Lung (tissue), 12 donors: ENCODE data around the gene TTLL7. TPM values are rescaled to one million over a fixed set of nuclear protein-coding genes. Genes with fewer than 3 reads are reported as not detected.

ENCODE experiments used
- ATAC-seq: fragments of 200-7000 bp; cut with Tn5 transposase; one replicate; pipeline ENCODE4 v1.9.1; 2020; ENCODE audit warnings: moderate number of reproducible peaks; ENCODE audit not compliant: insufficient read depth, low FRiP score
- DNase-seq, 3 donors: peaks; one replicate each; pipeline ENCODE4 v3.0.0-alpha.2; 2013 to 2017
- H3K27ac ChIP-seq, 2 donors: one replicate each; pipeline ENCODE4 v1.5.1; 2013; ENCODE audit warnings: mild to moderate bottlenecking in 2 of 2, moderate library complexity in 2 of 2, control low read depth in 1 of 2, inconsistent platforms in 1 of 2, low read depth in 1 of 2, low read length in 1 of 2
- H3K27me3 ChIP-seq, 3 donors: one replicate each; pipeline ENCODE4 v1.5.1; 2013; ENCODE audit warnings: low read length in 2 of 3; ENCODE audit not compliant: control insufficient read depth in 3 of 3, insufficient read depth in 3 of 3
- H3K36me3 ChIP-seq, 4 donors: one replicate each; pipeline ENCODE4 v1.5.1; 2013; ENCODE audit warnings: low read length in 4 of 4, mild to moderate bottlenecking in 1 of 4, moderate library complexity in 1 of 4; ENCODE audit not compliant: control insufficient read depth in 4 of 4, insufficient read depth in 4 of 4
- H3K4me1 ChIP-seq, 5 donors: one replicate each; pipeline ENCODE4 v1.5.1; 2013; ENCODE audit warnings: low read length in 5 of 5, mild to moderate bottlenecking in 2 of 5, moderate library complexity in 1 of 5; ENCODE audit not compliant: control insufficient read depth in 5 of 5, insufficient read depth in 5 of 5
- H3K4me3 ChIP-seq: one replicate; pipeline ENCODE4 v1.5.1; 2013; ENCODE audit warnings: mild to moderate bottlenecking, control low read depth, moderate library complexity
- H3K9ac ChIP-seq, 2 donors: one replicate each; pipeline ENCODE4 v1.5.1; 2013; ENCODE audit warnings: low read length in 2 of 2, control low read depth in 1 of 2; ENCODE audit not compliant: insufficient read depth in 1 of 2
- H3K9me3 ChIP-seq, 4 donors: one replicate each; pipeline ENCODE4 v1.5.1; 2013; ENCODE audit warnings: low read length in 3 of 4, mild to moderate bottlenecking in 1 of 4, moderate library complexity in 1 of 4; ENCODE audit not compliant: control insufficient read depth in 4 of 4, insufficient read depth in 3 of 4
- CTCF ChIP-seq: IDR thresholded peaks from 2 replicates; pipeline ENCODE4 v1.5.1; 2012; ENCODE audit warnings: mild to moderate bottlenecking; ENCODE audit errors: control extremely low read depth, extremely low read depth
- WGBS, 2 donors: extraction: QIAGEN DNeasy Blood & Tissue Kit; methylation state at CpG; one replicate each; pipeline ENCODE4 v1.1.7; 2013; 5-methylcytosine and 5-hydroxymethylcytosine counted together
- polyA plus RNA-seq, 2 donors: library from polyadenylated mRNA; stranded (reverse); fragments of 200-250 nt; gene quantifications; one replicate each; pipeline ENCODE4 v1.2.1, GENCODE V29; 2013
- total RNA-seq, 2 donors: library from RNA; depleted of rRNA in 1 of 2; stranded (reverse); fragments of >200 nt in 1 of 2; gene quantifications; one replicate each; pipeline ENCODE4 v1.2.1, GENCODE V29; 2014 to 2021
- donor health status: control.
- donor health status: control.
- donor health status: Bipolar disorder and iron deficiency.
- donor health status: healthy.
- donor health status: DM: yes; HTN: yes; CAD: no.

TTLL7 gene
- total and polyA plus RNA-seq, 4 donors, result 1.4 to 13.8 (median 9.1) TPM

GRCh38 chr1:84031802-84032327 is 32.9 kb upstream of the TTLL7 start:
- no peak for ATAC-seq
- no peak for TF ChIP-seq CTCF
- no peak overlapping the region for H3K9ac ChIP-seq

GRCh38 chr1:84027368-84027767 is 28.4 kb upstream of the TTLL7 start:
- Histone ChIP-seq H3K9ac (no peak overlapping the region), H3K4me3 (no peak overlapping the region), H3K36me3 (no peaks in the 10 kb centered on the region), H3K27me3 (no peaks in the 10 kb centered on the region), H3K27ac (no peak overlapping the region), H3K4me1 (no peaks in the 10 kb centered on the region), H3K9me3 (no peaks in the 10 kb centered on the region)
- ATAC-seq (no peak), DNase-seq (no peak)
- no peak for TF ChIP-seq CTCF
- 91 to 93% methylated on average over 2 of the region's 2 CpGs for WGBS, 2 donors

More at GRCh38 chr1:84031802-84032327, 32.9 kb upstream of the TTLL7 start:
- WGBS, 2 donors, result 85 to 94% methylated on average over 1 of the region's 1 CpG
- no peak overlapping the region for H3K4me3 ChIP-seq
- peak in 1 of 3 donors; percentile 3 for DNase-seq
- H3K27me3 ChIP-seq, result no peaks in the 10 kb centered on the region
- H3K4me1 ChIP-seq, result no peaks in the 10 kb centered on the region
- H3K27ac ChIP-seq, result no peak overlapping the region
- no peaks in the 10 kb centered on the region for H3K36me3 ChIP-seq
- H3K9me3 ChIP-seq, result peaks cover 0 to 2% (median 0%) of the 10 kb centered on the region in 4 donors

- Histone ChIP-seq H3K4me3 (no peak overlapping the region), H3K4me1 (no peaks in the 10 kb centered on the region), H3K27ac (no peak overlapping the region), H3K9me3 (no peaks in the 10 kb centered on the region), H3K27me3 (no peaks in the 10 kb centered on the region), H3K36me3 (no peaks in the 10 kb centered on the region), H3K9ac (no peak overlapping the region)
- ATAC-seq, result no peak
- 86 to 90% methylated on average over 3 of the region's 3 CpGs for WGBS, 2 donors
- TF ChIP-seq CTCF, result no peak
- DNase-seq, result no peak
Observed at GRCh38 chr1:84025966-84026365, 27.0 kb upstream of the TTLL7 start.

- 83 to 93% methylated on average over 6 of the region's 6 CpGs for WGBS, 2 donors
- H3K9me3 ChIP-seq, result no peaks in the 10 kb centered on the region
- no peak overlapping the region for H3K4me3 ChIP-seq
- H3K9ac ChIP-seq, result no peak overlapping the region
- DNase-seq (no peak), ATAC-seq (no peak)
- H3K27ac ChIP-seq, result no peak overlapping the region
- TF ChIP-seq CTCF, result no peak
- H3K36me3 ChIP-seq, result no peaks in the 10 kb centered on the region
- no peaks in the 10 kb centered on the region for H3K4me1 ChIP-seq
- H3K27me3 ChIP-seq, result no peaks in the 10 kb centered on the region
Observed at GRCh38 chr1:84021822-84022221, 22.9 kb upstream of the TTLL7 start.
